HG03097 (cell line): Measurements from ENCODE around the gene STIM1.
"Not testable (repeated sequence)": the region's sequence is repeated elsewhere in the genome, so short reads cannot be mapped to it uniquely, and the experiment has no call there.

ENCODE experiments used
- ATAC-seq: cut with Tn5 transposase; IDR thresholded peaks from one replicate; pipeline ENCODE4 v1.9.1; 2021; ENCODE audit not compliant: unreplicated experiment, low FRiP score

Gene STIM1

DNA sequence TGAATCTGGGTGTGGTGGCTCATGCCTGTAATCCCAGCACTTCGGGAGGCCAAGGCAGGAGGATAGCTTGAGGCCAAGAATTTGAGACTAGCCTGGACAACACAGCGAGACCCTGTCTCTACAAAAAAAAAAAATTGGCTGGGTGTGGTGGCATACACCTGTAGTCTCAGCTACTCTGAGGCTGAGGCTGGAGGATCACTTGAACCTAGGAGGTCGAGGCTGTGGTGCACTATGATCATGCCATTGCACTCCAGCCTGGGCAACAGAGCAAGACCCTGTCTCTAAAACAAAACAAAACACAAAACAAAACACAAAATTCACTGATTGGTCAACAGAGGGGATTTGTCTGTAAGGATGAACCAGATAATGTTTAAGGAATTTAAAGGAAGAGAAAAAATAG lies 113.7 kb downstream of the STIM1 start:
- ATAC-seq: no peak

GRCh38 chr11:3969613-3970012 lies 114.1 kb downstream of the STIM1 start:
- ATAC-seq: no peak

- ATAC-seq: no peak
These were observed 114.6 kb downstream of the STIM1 start for GRCh38 chr11:3970108-3970507.

GRCh38 chr11:3971756-3972404 lies 116.4 kb downstream of the STIM1 start:
- no peak for ATAC-seq

DNA sequence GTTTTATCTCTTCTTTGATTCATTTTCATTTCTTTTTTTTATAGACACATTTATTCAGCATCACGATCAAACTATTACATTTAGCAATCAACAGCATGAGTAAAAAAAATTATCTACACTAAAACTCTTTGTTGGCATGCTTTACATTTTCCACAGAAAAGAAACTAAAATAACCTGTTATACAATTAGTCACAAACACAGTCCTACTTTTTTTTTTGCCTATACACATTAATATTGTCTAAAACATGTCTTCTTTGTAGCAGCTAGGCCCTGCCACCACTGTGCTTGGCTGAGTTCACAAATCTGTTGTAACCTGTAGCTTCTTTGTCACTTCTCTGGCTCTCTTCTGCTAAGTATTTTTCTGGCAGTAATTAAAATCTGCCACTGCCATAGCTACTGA lies 117.0 kb downstream of the STIM1 start:
- ATAC-seq: no peak

- no peak for ATAC-seq
These were observed 121.6 kb downstream of the STIM1 start for GRCh38 chr11:3977078-3977477.

DNA sequence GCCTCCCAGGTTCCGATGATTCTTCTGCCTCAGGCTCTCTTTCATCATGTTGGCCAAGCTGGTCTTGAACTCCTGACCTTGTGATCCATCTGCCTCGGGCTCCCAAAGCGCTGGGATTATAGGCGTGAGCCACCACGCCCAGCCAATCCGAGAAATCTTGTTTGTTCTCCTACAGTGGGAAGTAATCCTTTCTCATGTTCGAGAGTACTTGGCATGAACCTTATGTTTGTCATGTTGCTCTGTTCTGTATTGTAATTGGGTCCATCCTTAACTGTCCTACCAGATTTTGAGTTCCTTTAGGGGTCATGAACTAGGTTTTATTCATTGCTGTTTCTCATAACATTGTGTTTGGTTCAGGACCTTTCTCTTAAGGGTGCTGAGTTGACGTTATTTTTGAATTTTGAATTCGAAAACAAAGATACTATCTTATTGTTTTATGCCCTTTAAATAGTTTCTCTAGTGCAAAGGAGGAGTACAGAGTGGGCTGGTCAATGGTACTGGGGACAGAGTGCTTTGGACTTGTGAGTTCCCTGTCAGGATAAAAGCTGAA lies 125.7 kb downstream of the STIM1 start:
- ATAC-seq: no peak

- ATAC-seq: no peak
These were observed 127.0 kb downstream of the STIM1 start for GRCh38 chr11:3982431-3982830.

DNA sequence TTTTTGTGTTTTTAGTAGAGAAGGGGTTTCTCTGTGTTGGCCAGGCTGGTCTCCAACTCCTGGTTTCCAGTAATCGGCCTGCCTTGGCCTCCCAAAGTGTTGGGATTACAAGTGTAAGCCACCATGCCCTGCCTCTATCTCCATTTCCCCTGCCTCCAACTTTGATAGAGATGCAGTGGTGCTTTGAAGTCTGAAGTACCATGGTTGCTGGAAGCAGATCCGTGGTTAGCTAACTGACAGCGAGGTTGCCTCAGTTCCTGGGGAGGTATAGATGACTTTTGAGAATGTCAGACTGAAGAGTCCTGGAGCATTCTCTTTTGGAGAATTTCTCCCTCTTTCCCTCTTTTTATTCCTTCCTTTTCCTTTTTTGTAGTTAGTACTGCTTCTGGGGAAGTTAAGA lies 127.6 kb downstream of the STIM1 start:
- ATAC-seq: no peak

DNA sequence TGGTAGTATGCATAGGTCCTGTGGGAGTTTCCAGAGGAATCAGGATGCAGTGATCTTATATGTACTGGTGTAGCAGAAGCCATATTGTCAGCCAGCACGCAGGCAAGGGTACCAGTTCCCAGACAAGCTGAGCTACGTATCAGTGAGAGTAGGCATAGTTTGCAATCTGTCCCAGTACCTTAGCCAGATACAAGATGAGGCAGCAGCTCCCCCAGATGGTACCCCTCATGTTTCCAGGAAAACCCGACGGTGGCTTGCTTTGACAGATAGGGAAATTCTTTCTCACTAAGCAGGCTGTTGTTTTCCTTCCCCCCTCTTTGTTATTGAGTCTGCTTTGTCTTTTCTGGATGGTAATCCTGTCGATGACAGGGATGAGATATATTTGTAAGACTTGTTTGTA lies 129.4 kb downstream of the STIM1 start:
- ATAC-seq: no peak

GRCh38 chr11:3985631-3986030 lies 130.2 kb downstream of the STIM1 start:
- no peak for ATAC-seq

- no peak for ATAC-seq
These were observed 130.8 kb downstream of the STIM1 start for GRCh38 chr11:3986301-3986700.

GRCh38 chr11:3989276-3989920 lies 133.9 kb downstream of the STIM1 start:
- ATAC-seq: no peak

DNA sequence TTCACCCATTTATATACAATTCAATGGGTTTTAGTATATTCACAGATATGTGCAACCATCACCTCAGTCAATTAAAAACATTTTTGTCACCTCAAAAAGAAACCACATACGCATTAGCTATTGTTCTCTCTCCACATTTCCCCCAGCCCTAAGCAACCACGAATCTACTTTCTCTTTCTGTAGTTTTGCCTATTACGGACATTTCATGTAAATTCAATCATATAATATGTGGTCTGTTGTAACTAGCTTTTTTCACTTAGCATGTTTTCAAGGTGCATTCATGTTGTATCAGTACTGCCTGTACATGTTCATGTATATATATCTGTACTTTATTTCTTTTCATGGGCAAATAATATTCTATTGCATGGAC lies 134.4 kb downstream of the STIM1 start:
- no peak for ATAC-seq

DNA sequence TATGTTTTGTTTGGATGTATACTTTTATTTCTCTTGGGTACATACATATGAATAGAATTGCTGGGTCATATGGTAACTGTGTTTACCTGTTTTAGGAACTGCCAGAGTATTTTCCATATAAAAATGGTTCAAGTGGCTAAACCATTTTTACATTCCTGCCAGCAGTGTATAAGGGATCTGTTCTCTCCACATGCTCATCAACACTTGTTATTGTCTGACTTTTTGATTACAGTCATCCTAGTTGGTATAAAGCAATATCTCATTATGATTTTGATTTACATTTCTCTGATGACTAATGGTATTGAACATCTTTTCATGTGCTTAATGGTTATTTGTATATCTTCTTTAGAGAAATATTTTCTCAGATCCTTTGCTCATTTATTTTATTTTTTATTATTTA lies 134.9 kb downstream of the STIM1 start:
- no peak for ATAC-seq

DNA sequence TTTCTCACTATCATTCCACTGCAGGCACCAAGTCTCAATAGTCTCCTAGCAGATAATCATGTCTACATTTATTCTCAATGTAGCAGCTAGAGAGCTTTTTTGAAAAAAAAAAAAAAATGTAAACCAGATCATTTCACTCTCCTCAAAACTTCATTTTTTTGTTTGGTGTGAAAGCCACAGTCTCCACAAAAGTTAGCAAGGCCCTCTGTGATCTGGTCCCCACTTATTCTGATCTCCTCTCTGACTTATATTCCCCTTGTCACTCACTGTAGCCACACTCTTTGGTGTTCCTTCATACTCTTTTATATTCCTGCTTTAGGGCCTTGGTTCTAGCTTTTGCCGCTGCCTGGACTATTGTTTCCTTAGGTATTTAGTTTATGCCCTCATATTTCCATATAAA lies 137.5 kb downstream of the STIM1 start:
- ATAC-seq: no peak

GRCh38 chr11:3994030-3994640 lies 138.7 kb downstream of the STIM1 start:
- no peak for ATAC-seq

- no peak for ATAC-seq
These were observed 139.8 kb downstream of the STIM1 start for GRCh38 chr11:3995307-3995706.

GRCh38 chr11:3995949-3996554 lies 140.6 kb downstream of the STIM1 start:
- no peak for ATAC-seq

DNA sequence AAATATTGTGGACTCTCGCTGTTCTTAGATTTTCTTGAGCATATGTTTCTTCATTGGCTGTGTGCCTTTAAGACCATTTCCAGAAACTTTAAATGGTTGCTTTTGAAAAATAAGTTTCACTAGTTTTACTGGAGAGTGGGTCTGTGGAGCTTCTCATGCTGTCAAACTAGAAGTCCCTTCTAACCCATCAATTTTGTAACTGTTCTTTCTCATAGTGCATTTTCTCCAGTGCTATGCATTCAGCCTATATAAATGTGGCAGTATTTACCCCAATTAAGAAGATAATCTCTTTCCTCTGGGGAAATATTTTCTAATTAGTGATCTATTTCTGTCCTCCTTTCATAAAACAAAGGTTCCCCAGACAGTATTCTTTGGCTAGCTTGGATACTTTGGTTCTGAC lies 141.2 kb downstream of the STIM1 start:
- ATAC-seq: no peak

DNA sequence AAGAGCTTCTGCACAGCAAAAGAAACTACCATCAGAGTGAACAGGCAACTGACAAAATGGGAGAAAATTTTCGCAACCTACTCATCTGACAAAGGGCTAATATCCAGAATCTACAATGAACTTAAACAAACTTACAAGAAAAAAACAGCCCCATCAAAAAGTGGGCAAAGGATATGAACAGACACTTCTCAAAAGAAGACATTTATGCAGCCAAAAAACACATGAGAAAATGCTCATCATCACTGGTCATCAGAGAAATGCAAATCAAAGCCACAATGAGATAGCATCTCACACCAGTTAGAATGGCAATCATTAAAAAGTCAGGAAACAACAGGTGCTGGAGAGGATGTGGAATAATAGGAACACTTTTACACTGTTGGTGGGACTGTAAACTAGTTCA lies 149.3 kb downstream of the STIM1 start:
- ATAC-seq: not testable (repeated sequence)
